ENCODE results near the gene NRXN3.

NRXN3 gene

DNA sequence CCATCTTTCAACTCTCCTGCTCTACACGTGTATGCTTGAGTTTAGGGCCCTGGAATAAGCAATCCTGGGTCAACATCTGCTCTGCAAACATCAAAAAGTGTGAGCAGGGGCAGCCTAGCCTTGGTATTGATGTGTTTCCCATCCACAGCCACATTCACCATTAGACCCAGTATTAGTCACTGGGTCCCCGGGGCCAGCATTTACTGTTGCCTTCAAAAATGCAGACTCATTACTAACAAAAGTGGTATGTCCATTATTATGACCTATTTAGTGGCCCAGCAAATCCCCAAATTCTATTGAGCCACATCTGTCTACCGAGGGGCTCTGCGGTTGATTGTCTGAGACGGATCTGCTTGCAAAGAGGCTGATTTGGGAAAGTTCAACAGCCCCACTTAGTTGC is 1379.3 kb downstream of the NRXN3 start:
- H3K4me3 Mint-ChIP-seq, result no peak overlapping the region
- no peaks in the 10 kb centered on the region for H3K27me3 Mint-ChIP-seq
- no peaks in the 10 kb centered on the region for H3K4me1 Mint-ChIP-seq
- no peaks in the 10 kb centered on the region for H3K36me3 Mint-ChIP-seq
- H3K27ac Mint-ChIP-seq, result no peak overlapping the region
- no peak for DNase-seq
- CTCF ChIA-PET, result interaction anchor here (0.9 kb wide), 1 partner anchor 15 kb away, joined by 3 read pairs; no protein-coding TSS in a partner anchor
- H3K9me3 Mint-ChIP-seq, result peaks cover 5% of the 10 kb centered on the region

- H3K4me3 Mint-ChIP-seq, result no peak overlapping the region
- CTCF ChIA-PET, result no interaction called here
- DNase-seq, result no peak
Measured at GRCh38 chr14:79551523-79551922, 1381.3 kb downstream of the NRXN3 start.

DNA sequence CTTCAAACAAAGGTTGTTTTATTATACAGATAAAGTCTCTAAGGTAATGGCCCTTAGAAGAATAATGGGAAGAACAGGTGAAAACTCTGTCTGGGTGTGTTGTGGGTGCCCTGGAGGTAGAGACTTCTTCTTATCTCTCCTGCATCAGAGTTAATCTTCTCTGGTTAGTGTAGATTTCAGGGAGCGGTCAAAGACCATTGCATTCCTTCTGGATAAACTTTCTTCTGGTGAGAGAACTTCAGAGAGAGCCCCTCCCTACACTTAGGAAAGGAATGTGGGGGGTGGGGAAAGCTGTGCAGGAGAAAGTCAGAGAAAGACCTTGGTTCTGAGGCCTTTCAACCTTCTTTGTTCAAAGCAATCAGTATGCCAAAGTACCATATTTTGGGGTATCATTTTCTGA is 1382.6 kb downstream of the NRXN3 start:
- DNase-seq, result no peak
- Mint-ChIP-seq H3K4me3 (no peak overlapping the region), H3K9me3 (peaks cover 7% of the 10 kb centered on the region), H3K27ac (no peak overlapping the region), H3K36me3 (no peaks in the 10 kb centered on the region), H3K4me1 (no peaks in the 10 kb centered on the region), H3K27me3 (no peaks in the 10 kb centered on the region)
- CTCF ChIA-PET, result no interaction called here

More at GRCh38 chr14:79551523-79551922, 1381.3 kb downstream of the NRXN3 start:
- Mint-ChIP-seq H3K36me3 (no peaks in the 10 kb centered on the region), H3K4me1 (no peaks in the 10 kb centered on the region), H3K27me3 (no peaks in the 10 kb centered on the region), H3K27ac (no peak overlapping the region), H3K9me3 (peaks cover 5% of the 10 kb centered on the region)

GRCh38 chr14:79554816-79555215 is 1384.6 kb downstream of the NRXN3 start:
- Mint-ChIP-seq H3K9me3 (peaks cover 7% of the 10 kb centered on the region), H3K4me3 (no peak overlapping the region), H3K27ac (no peak overlapping the region), H3K36me3 (no peaks in the 10 kb centered on the region), H3K4me1 (no peaks in the 10 kb centered on the region), H3K27me3 (no peaks in the 10 kb centered on the region)
- DNase-seq, result no peak
- CTCF ChIA-PET, result no interaction called here

DNA sequence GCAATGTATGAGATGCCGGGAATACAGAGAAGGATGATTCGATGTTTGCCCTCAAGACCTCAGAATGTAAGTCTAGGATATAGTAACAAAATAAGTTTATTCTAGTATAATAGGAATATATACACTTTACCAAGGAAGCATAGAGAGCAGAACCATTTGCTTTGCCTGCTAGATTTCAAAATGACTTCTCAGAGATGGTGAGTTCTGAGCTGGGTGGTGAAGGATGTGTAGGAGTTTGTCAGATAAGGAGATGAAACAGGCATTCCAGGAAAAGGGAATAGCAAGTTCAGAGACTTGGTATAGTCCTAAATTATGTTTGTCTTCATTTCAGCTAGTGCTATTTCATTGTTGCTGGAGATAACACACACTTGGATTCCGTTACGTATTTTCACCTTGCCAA is 1385.3 kb downstream of the NRXN3 start:
- peaks cover 7% of the 10 kb centered on the region for H3K9me3 Mint-ChIP-seq
- no peaks in the 10 kb centered on the region for H3K4me1 Mint-ChIP-seq
- no peak overlapping the region for H3K27ac Mint-ChIP-seq
- no peak for DNase-seq
- no peaks in the 10 kb centered on the region for H3K36me3 Mint-ChIP-seq
- no peak overlapping the region for H3K4me3 Mint-ChIP-seq
- H3K27me3 Mint-ChIP-seq, result no peaks in the 10 kb centered on the region
- CTCF ChIA-PET, result no interaction called here

GRCh38 chr14:79557309-79557708 is 1387.1 kb downstream of the NRXN3 start:
- H3K27me3 Mint-ChIP-seq, result no peaks in the 10 kb centered on the region
- H3K4me3 Mint-ChIP-seq, result no peak overlapping the region
- no peaks in the 10 kb centered on the region for H3K4me1 Mint-ChIP-seq
- CTCF ChIA-PET, result no interaction called here
- peaks cover 10% of the 10 kb centered on the region for H3K9me3 Mint-ChIP-seq
- DNase-seq, result no peak
- H3K27ac Mint-ChIP-seq, result no peak overlapping the region
- H3K36me3 Mint-ChIP-seq, result no peaks in the 10 kb centered on the region

- Mint-ChIP-seq H3K9me3 (peaks cover 4% of the 10 kb centered on the region), H3K27me3 (no peaks in the 10 kb centered on the region), H3K4me3 (no peak overlapping the region), H3K27ac (no peak overlapping the region), H3K36me3 (no peaks in the 10 kb centered on the region), H3K4me1 (no peaks in the 10 kb centered on the region)
- no peak for DNase-seq
- CTCF ChIA-PET, result no interaction called here
Measured at GRCh38 chr14:79562185-79562584, 1392.0 kb downstream of the NRXN3 start.

DNA sequence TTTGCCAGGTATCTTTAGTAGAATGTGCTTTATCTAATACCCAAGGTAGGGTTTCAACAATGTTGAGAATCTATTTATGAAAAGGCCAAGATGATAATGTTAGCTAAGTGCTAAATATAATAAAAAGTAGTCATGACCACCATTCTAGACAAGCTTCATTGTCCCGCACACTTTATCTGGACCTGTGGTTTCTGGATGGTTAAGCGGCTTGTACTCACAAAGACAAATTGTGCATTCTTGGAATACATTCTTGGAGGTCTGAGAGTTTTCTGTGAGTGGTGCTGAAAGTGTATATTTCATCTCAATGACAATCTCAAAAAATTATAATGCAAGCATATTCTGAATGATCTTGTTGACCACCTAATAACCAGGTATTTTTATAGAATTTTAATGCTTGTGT is 1394.2 kb downstream of the NRXN3 start:
- H3K4me1 Mint-ChIP-seq, result no peaks in the 10 kb centered on the region
- H3K27me3 Mint-ChIP-seq, result no peaks in the 10 kb centered on the region
- H3K9me3 Mint-ChIP-seq, result peaks cover 4% of the 10 kb centered on the region
- H3K36me3 Mint-ChIP-seq, result no peaks in the 10 kb centered on the region
- no peak overlapping the region for H3K27ac Mint-ChIP-seq
- no peak overlapping the region for H3K4me3 Mint-ChIP-seq
- CTCF ChIA-PET, result interaction anchor here (0.8 kb wide), 1 partner anchor 15 kb away, joined by 3 read pairs; no protein-coding TSS in a partner anchor
- DNase-seq, result no peak

GRCh38 chr14:79567306-79567705 is 1397.1 kb downstream of the NRXN3 start:
- no peaks in the 10 kb centered on the region for H3K4me1 Mint-ChIP-seq
- H3K4me3 Mint-ChIP-seq, result no peak overlapping the region
- CTCF ChIA-PET, result no interaction called here
- no peak overlapping the region for H3K27ac Mint-ChIP-seq
- no peak for DNase-seq
- no peaks in the 10 kb centered on the region for H3K9me3 Mint-ChIP-seq
- no peaks in the 10 kb centered on the region for H3K27me3 Mint-ChIP-seq
- no peaks in the 10 kb centered on the region for H3K36me3 Mint-ChIP-seq

DNA sequence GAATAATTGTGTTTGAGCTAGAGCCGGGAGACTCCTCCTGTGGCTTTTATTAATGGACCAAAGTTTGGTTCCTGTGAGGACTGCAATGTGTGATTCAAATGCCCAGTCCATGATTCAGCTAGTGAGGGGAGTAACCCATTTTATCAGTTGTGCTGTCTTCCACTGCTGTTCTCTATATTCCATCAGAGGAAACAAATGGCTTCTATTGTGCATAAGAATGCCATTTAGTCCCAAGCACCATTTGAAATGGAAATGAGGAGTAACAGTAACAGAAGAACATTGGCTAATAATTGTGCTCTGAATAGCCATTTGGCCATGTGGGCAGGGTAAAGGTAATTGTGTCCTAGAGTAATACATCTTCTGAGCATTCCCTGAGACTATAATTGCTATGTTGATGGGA is 1398.4 kb downstream of the NRXN3 start:
- Mint-ChIP-seq H3K4me3 (no peak overlapping the region), H3K27ac (no peak overlapping the region), H3K9me3 (no peaks in the 10 kb centered on the region), H3K36me3 (no peaks in the 10 kb centered on the region), H3K4me1 (no peaks in the 10 kb centered on the region), H3K27me3 (no peaks in the 10 kb centered on the region)
- CTCF ChIA-PET, result no interaction called here
- DNase-seq, result no peak

DNA sequence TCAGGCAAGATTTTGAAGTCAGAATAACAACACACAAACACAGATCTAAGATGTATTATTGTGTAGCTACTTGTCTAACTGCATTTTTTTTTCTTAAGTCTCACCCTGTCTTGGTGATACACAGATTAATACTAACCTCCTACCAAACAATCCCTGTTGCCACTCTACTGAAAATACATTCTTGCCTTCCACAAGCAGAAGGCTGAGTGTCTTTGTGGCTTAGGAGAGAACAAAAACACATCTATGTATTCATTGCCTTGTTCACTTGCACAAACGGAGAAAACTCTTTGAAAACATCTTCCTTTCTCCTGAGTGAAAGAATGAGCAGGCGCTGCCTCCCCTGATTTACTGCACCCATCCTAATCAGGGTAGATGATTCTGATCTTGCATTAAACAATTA is 1398.9 kb downstream of the NRXN3 start:
- no peak for DNase-seq
- Mint-ChIP-seq H3K4me3 (no peak overlapping the region), H3K9me3 (no peaks in the 10 kb centered on the region), H3K27ac (no peak overlapping the region), H3K27me3 (no peaks in the 10 kb centered on the region), H3K4me1 (no peaks in the 10 kb centered on the region), H3K36me3 (no peaks in the 10 kb centered on the region)
- CTCF ChIA-PET, result no interaction called here

GRCh38 chr14:79570648-79571047 is 1400.5 kb downstream of the NRXN3 start:
- CTCF ChIA-PET, result no interaction called here
- Mint-ChIP-seq H3K4me1 (no peaks in the 10 kb centered on the region), H3K27ac (no peak overlapping the region), H3K9me3 (no peaks in the 10 kb centered on the region), H3K27me3 (no peaks in the 10 kb centered on the region), H3K36me3 (no peaks in the 10 kb centered on the region), H3K4me3 (no peak overlapping the region)
- no peak for DNase-seq

- no peak for DNase-seq
- Mint-ChIP-seq H3K27me3 (no peaks in the 10 kb centered on the region), H3K9me3 (no peaks in the 10 kb centered on the region), H3K4me3 (no peak overlapping the region), H3K4me1 (no peaks in the 10 kb centered on the region), H3K36me3 (no peaks in the 10 kb centered on the region), H3K27ac (no peak overlapping the region)
- CTCF ChIA-PET, result no interaction called here
Measured at GRCh38 chr14:79571366-79571765, 1401.2 kb downstream of the NRXN3 start.

- H3K4me1 Mint-ChIP-seq, result no peaks in the 10 kb centered on the region
- no peak overlapping the region for H3K27ac Mint-ChIP-seq
- no peaks in the 10 kb centered on the region for H3K9me3 Mint-ChIP-seq
- CTCF ChIA-PET, result no interaction called here
- H3K36me3 Mint-ChIP-seq, result no peaks in the 10 kb centered on the region
- DNase-seq, result no peak
- H3K4me3 Mint-ChIP-seq, result no peak overlapping the region
- H3K27me3 Mint-ChIP-seq, result no peaks in the 10 kb centered on the region
Measured at GRCh38 chr14:79573486-79573885, 1403.3 kb downstream of the NRXN3 start.

- Mint-ChIP-seq H3K27ac (no peak overlapping the region), H3K36me3 (no peaks in the 10 kb centered on the region), H3K4me1 (no peaks in the 10 kb centered on the region), H3K27me3 (no peaks in the 10 kb centered on the region), H3K4me3 (no peak overlapping the region), H3K9me3 (no peaks in the 10 kb centered on the region)
- no peak for DNase-seq
- CTCF ChIA-PET, result no interaction called here
Measured at GRCh38 chr14:79575032-79575431, 1404.9 kb downstream of the NRXN3 start.

DNA sequence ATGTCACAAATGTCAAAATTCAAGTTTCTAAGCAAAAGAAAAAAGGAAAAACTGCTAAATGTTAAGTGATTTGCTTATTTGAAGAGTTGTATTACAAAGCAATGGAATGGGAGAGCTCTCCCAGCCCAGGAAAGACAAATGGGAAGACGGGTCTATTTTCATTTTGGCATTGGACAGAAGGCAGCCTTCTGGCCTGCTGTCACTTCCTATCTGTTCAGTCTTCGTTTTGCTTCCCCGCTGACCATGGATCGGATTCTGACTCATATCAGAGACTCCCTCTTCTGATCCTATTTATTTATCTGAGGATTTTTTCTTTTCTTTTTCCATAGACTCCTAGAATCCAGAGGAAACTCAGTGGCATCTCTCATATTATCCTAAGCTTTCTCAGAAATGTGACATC is 1406.3 kb downstream of the NRXN3 start:
- CTCF ChIA-PET, result no interaction called here
- Mint-ChIP-seq H3K27ac (no peak overlapping the region), H3K4me3 (no peak overlapping the region), H3K36me3 (no peaks in the 10 kb centered on the region), H3K4me1 (no peaks in the 10 kb centered on the region), H3K9me3 (no peaks in the 10 kb centered on the region), H3K27me3 (no peaks in the 10 kb centered on the region)
- no peak for DNase-seq
